HepG2 (cell line): ENCODE data around the gene GJA8. TPM values are rescaled to one million over a fixed set of nuclear protein-coding genes. Genes with fewer than 3 reads are reported as not detected.

Experiments
- ATAC-seq: fragments of 200-7000 bp; cut with Tn5 transposase; 3 replicates; pipeline ENCODE4 v1.9.1; 2020; ENCODE audit warnings: mild to moderate bottlenecking, moderate library complexity
- BruUV-seq: library from RNA; stranded (reverse); fragments of 400-500 nt; replicated peaks from 2 replicates; lab custom pipeline; 2021; lab: Mats Ljungman, UMichigan
- CTCF ChIA-PET: fragments of 300-600 bp; formaldehyde crosslinking; extraction: SDS; loops from one replicate; lab custom pipeline; 2021; ENCODE audit warnings: low total read pairs, inconsistent platforms, low intra/inter-chr PET ratio; lab: Yijun Ruan, JAX
- POLR2A ChIA-PET: fragments of 350-600 bp; sonication (Branson Sonifier 250); formaldehyde crosslinking; loops from one replicate; lab custom pipeline; 2020; ENCODE audit warnings: antibody characterized with exemption, inconsistent platforms; lab: Yijun Ruan, JAX
- DNase-seq: peaks from one replicate; pipeline ENCODE4 v3.0.0-alpha.2; 2015; ENCODE audit warnings: low spot score
- FAIRE-seq: peaks from 3 replicates; lab custom pipeline; 2011; peaks lifted over from hg19 to GRCh38; lab: Jason Lieb, UNC
- H2AFZ ChIP-seq: one replicate; pipeline ENCODE4 v1.6.1; 2011; ENCODE audit warnings: low read length, inconsistent platforms
- H3K27ac ChIP-seq: fragments of 300-600 bp; 3 replicates; pipeline ENCODE4 v1.8.0; 2011; ENCODE audit warnings: mixed run types, mild to moderate bottlenecking, mixed read lengths, low read length, inconsistent platforms; ENCODE audit not compliant: insufficient read depth; ENCODE audit errors: extremely low read length
- H3K27me3 ChIP-seq, 2 experiments: fragments of 200-600 bp in 1 of 2; 2 replicates in 1 of 2; 3 replicates in 1 of 2; pipeline versions ENCODE4 v1.6.0 to v1.8.0; 2011; ENCODE audit warnings: low read length in 2 of 2, mild to moderate bottlenecking in 2 of 2, moderate library complexity in 2 of 2, inconsistent platforms in 1 of 2; ENCODE audit not compliant: insufficient read depth in 2 of 2, control insufficient read depth in 1 of 2
- H3K36me3 ChIP-seq, 2 experiments: fragments of 200-600 bp in 1 of 2; replicated peaks in 1 of 2; 2 replicates in 1 of 2; 3 replicates in 1 of 2; pipeline versions ENCODE4 v1.5.1 to v1.8.0; 2011; ENCODE audit warnings: low read length in 2 of 2, inconsistent platforms in 1 of 2; ENCODE audit not compliant: insufficient read depth in 2 of 2, control insufficient read depth in 1 of 2
- H3K4me1 ChIP-seq: 2 replicates; pipeline ENCODE4 v1.5.1; 2012; ENCODE audit warnings: low read length, inconsistent platforms; ENCODE audit not compliant: insufficient read depth
- H3K4me2 ChIP-seq: 2 replicates; pipeline ENCODE4 v1.6.0; 2011; ENCODE audit warnings: low read depth, low read length, inconsistent platforms
- H3K4me3 ChIP-seq, 3 experiments: fragments of 200-600 bp in 1 of 3; sonication (generic), shearing (Covaris generic) in 1 of 3; replicated peaks in 1 of 3; 2 replicates each; pipeline ENCODE4 v1.5.1; 2011 to 2016; ENCODE audit warnings: low read length in 3 of 3, inconsistent platforms in 2 of 3, low read depth in 2 of 3, mild to moderate bottlenecking in 2 of 3, control low read depth in 1 of 3, mixed read lengths in 1 of 3; ENCODE audit not compliant: insufficient read depth in 1 of 3
- H3K79me2 ChIP-seq: one replicate; pipeline ENCODE4 v1.6.1; 2011; ENCODE audit warnings: low read length, inconsistent platforms; ENCODE audit not compliant: insufficient read depth
- H3K9ac ChIP-seq: 2 replicates; pipeline ENCODE4 v1.6.0; 2011; ENCODE audit warnings: mild to moderate bottlenecking, low read depth, low read length, inconsistent platforms; ENCODE audit not compliant: insufficient read depth
- H3K9me3 ChIP-seq: 2 replicates; pipeline ENCODE4 v1.5.1; 2012; ENCODE audit warnings: mild to moderate bottlenecking, low read length
- H4K20me1 ChIP-seq: 2 replicates; pipeline ENCODE4 v1.6.0; 2011; ENCODE audit warnings: inconsistent platforms, mild to moderate bottlenecking, low read length, moderate library complexity; ENCODE audit not compliant: insufficient read depth
- IKZF4 ChIP-seq: sonication (generic); formaldehyde crosslinking; IDR thresholded peaks from 2 replicates; pipeline ENCODE4 v1.5.1; 2020; ENCODE audit warnings: borderline replicate concordance, mild to moderate bottlenecking, low read depth, missing genetic modification reagents; ENCODE audit errors: not compliant biosample characterization
- NR2F1 ChIP-seq, 2 experiments: fragments of 450-650 bp in 1 of 2; formaldehyde crosslinking in 1 of 2; IDR thresholded peaks; 2 replicates each; pipeline versions ENCODE4 v1.5.0 to v1.6.1; 2016 to 2020; ENCODE audit warnings: mild to moderate bottlenecking in 1 of 2, missing compliant biosample characterization in 1 of 2, missing genetic modification reagents in 1 of 2, moderate library complexity in 1 of 2
- ZFYVE20 ChIP-seq: sonication (generic); formaldehyde crosslinking; IDR thresholded peaks from 2 replicates; pipeline ENCODE4 v1.8.0; 2023; ENCODE audit warnings: low read depth, mild to moderate bottlenecking, moderate library complexity, missing genetic modification reagents, borderline replicate concordance
- ZSCAN9 ChIP-seq: IDR thresholded peaks from 2 replicates; pipeline ENCODE4 v1.6.1; 2016; ENCODE audit warnings: borderline replicate concordance
- WGBS: methylation state at CpG from one replicate; pipeline ENCODE4 v1.1.6; 2017; ENCODE audit warnings: low lambda C conversion rate; 5-methylcytosine and 5-hydroxymethylcytosine counted together
- in situ Hi-C: cut with HindIII; loops from 2 replicates; pipeline ENCODE4 v1.10.0; 2017; ENCODE audit warnings: low pct_unique_long_range_greater_than_20kb; ENCODE audit not compliant: extremely low pct_ligation_motif_present
- intact Hi-C: fragments of 100-400 bp; cut with micrococcal nuclease; formaldehyde crosslinking; loops from one replicate; pipeline ENCODE4 v1.10.0; 2022; ENCODE audit not compliant: unreplicated experiment
- polyA plus RNA-seq, 8 experiments: library from polyadenylated mRNA; depleted of rRNA in 3 of 8; stranded (reverse) in 7 of 8; unstranded in 1 of 8; fragments of >200 nt; fragmentation: Illumina TruSeq in 4 of 8; extraction: Trizol in 4 of 8; gene quantifications; 2 replicates each; pipeline versions ENCODE4 v1.2.1 to v1.2.3, GENCODE V29; 2011 to 2016; ENCODE audit warnings: low read depth in 4 of 8, missing spikeins in 1 of 8, mixed read lengths in 1 of 8; ENCODE audit not compliant: insufficient read depth in 1 of 8
- total RNA-seq, 5 experiments: library from RNA; depleted of rRNA; stranded (reverse); fragments of >200 nt; fragmentation: Illumina TruSeq; extraction: Trizol; gene quantifications; 2 replicates each; pipeline ENCODE4 v1.2.3, GENCODE V29; 2016; ENCODE audit warnings: low read depth in 1 of 5
- TF ChIP-seq, protein P1 (sequence below): sonication (generic); formaldehyde crosslinking; IDR thresholded peaks from one replicate; pipeline ENCODE4 v1.5.1; 2020; ENCODE audit warnings: mild to moderate bottlenecking, missing genetic modification reagents; ENCODE audit errors: not compliant biosample characterization

Gene GJA8
- total and polyA plus RNA-seq, 2 of the 13 experiments (the other 11 are each of a cell fraction or from before 2014, with no cell fraction given), result not detected

DNA sequence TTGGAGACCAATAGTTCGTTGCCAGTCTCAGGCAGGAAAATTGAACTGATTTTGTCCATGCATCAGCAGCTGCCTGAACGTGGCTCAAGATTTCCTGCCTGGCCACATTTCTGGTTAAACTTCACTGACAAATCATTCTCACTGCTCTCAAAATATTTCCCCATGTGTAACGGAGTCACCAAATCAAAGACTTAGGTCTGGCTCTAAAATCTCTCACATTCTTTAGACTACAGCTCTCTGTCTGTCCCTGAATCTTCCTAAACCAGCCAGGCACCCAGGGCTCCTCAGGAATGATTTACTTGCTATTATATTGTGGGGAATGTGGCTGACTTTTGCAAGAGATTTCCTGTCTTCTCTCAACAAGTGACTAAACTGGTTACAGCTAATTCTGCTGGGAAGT lies 49.2 kb upstream of the GJA8 start:
- Histone ChIP-seq H3K27me3 (no peaks in the 10 kb centered on the region), H3K9me3 (no peaks in the 10 kb centered on the region), H3K79me2 (no peaks in the 10 kb centered on the region), H3K27ac (no peak overlapping the region), H3K4me2 (no peak overlapping the region), H3K4me3 (no peak overlapping the region), H3K4me1 (peaks cover 28% of the 10 kb centered on the region), H4K20me1 (no peaks in the 10 kb centered on the region), H2AFZ (no peak overlapping the region), H3K36me3 (no peaks in the 10 kb centered on the region), H3K9ac (no peak overlapping the region)
- FAIRE-seq (no peak), DNase-seq (no peak), ATAC-seq (no peak)
- ChIA-PET POLR2A (no interaction called here), CTCF (no interaction called here)
- no TSS peak for BruUV-seq
- TF ChIP-seq ZSCAN9 (CRISPR knock-in tag) (no peak), IKZF4 (CRISPR knock-in tag) (no peak), NR2F1 (CRISPR knock-in tag; IDR thresholded peaks at IDR 0.05) (no peak), ZFYVE20 (CRISPR knock-in tag) (no peak)
- TF ChIP-seq, protein P1, sequence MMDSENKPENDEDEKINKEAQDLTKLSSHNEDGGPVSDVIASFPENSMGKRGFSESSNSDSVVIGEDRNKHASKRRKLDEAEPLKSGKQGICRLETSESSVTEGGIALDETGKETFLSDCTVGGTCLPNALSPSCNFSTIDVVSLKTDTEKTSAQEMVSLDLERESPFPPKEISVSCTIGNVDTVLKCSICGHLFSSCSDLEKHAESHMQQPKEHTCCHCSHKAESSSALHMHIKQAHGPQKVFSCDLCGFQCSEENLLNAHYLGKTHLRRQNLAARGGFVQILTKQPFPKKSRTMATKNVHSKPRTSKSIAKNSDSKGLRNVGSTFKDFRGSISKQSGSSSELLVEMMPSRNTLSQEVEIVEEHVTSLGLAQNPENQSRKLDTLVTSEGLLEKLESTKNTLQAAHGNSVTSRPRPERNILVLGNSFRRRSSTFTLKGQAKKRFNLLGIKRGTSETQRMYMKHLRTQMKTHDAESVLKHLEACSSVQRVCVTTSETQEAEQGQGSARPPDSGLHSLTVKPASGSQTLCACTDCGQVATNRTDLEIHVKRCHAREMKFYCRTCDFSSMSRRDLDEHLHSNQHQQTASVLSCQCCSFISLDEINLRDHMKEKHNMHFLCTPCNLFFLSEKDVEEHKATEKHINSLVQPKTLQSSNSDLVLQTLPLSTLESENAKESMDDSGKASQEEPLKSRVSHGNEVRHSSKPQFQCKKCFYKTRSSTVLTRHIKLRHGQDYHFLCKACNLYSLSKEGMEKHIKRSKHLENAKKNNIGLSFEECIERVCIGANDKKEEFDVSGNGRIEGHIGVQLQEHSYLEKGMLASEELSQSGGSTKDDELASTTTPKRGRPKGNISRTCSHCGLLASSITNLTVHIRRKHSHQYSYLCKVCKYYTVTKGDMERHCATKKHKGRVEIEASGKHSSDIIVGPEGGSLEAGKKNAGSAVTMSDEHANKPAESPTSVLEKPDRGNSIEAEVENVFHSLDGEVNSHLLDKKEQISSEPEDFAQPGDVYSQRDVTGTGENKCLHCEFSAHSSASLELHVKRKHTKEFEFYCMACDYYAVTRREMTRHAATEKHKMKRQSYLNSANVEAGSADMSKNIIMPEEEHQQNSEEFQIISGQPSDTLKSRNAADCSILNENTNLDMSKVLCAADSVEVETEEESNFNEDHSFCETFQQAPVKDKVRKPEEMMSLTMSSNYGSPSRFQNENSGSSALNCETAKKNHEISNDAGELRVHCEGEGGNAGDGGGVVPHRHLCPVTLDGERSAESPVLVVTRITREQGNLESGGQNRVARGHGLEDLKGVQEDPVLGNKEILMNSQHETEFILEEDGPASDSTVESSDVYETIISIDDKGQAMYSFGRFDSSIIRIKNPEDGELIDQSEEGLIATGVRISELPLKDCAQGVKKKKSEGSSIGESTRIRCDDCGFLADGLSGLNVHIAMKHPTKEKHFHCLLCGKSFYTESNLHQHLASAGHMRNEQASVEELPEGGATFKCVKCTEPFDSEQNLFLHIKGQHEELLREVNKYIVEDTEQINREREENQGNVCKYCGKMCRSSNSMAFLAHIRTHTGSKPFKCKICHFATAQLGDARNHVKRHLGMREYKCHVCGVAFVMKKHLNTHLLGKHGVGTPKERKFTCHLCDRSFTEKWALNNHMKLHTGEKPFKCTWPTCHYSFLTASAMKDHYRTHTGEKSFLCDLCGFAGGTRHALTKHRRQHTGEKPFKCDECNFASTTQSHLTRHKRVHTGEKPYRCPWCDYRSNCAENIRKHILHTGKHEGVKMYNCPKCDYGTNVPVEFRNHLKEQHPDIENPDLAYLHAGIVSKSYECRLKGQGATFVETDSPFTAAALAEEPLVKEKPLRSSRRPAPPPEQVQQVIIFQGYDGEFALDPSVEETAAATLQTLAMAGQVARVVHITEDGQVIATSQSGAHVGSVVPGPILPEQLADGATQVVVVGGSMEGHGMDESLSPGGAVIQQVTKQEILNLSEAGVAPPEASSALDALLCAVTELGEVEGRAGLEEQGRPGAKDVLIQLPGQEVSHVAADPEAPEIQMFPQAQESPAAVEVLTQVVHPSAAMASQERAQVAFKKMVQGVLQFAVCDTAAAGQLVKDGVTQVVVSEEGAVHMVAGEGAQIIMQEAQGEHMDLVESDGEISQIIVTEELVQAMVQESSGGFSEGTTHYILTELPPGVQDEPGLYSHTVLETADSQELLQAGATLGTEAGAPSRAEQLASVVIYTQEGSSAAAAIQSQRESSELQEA, result no peak
- intact Hi-C loops (no loop called here), in situ Hi-C loops (no loop called here)
- 15% methylated on average over 3 of the region's 3 CpGs for WGBS
